Activated CD8-positive, alpha-beta memory T cell treated with anti-CD3 and anti-CD28 coated beads for 36 hours (primary cell): ENCODE data around the gene TMEM52B. TPM values are rescaled to one million over a fixed set of nuclear protein-coding genes. Genes with fewer than 3 reads are reported as not detected.

ENCODE experiments used
- CTCF ChIA-PET: fragments of 350-600 bp; sonication (Branson Sonifier 250); formaldehyde crosslinking; loops from one replicate; lab custom pipeline; 2021; ENCODE audit warnings: antibody characterized with exemption; lab: Charles Lee
- POLR2A ChIA-PET: fragments of 350-600 bp; sonication (Branson Sonifier 250); formaldehyde crosslinking; loops from one replicate; lab custom pipeline; 2021; ENCODE audit warnings: antibody characterized with exemption; lab: Charles Lee
- total RNA-seq, 2 experiments: library from RNA; stranded (reverse); gene quantifications; one replicate each; pipeline ENCODE4 v1.2.3, GENCODE V29; 2021

TMEM52B gene
- total RNA-seq, result not detected

- CTCF ChIA-PET, result no interaction called here
- POLR2A ChIA-PET, result no interaction called here
Observed at GRCh38 chr12:10178821-10179220, at the start of gene TMEM52B. TSS of gene TMEM52B (plus strand) at chr12:10179032. CDS start at chr12:10179575, 543 bp downstream.

- CTCF ChIA-PET, result interaction anchor here (1.6 kb wide), 1 partner anchor 316 kb away, joined by 8 read pairs; no protein-coding TSS in a partner anchor
- POLR2A ChIA-PET, result no interaction called here
Observed at GRCh38 chr12:10130042-10130441, 48.8 kb upstream of the TMEM52B start, which contains the start of gene CLEC7A. TSS of gene CLEC7A (minus strand) at chr12:10130199. CDS start at chr12:10130082, 117 bp downstream.

- ChIA-PET POLR2A (no interaction called here), CTCF (interaction anchor here (1.6 kb wide), 1 partner anchor 317 kb away, joined by 8 read pairs; no protein-coding TSS in a partner anchor)
Observed at GRCh38 chr12:10131111-10131690, 47.6 kb upstream of the TMEM52B start.

- ChIA-PET POLR2A (no interaction called here), CTCF (interaction anchor here (0.6 kb wide), 1 partner anchor 1589 kb away, joined by 3 read pairs; no protein-coding TSS in a partner anchor)
Observed at GRCh38 chr12:10132850-10133370, 45.9 kb upstream of the TMEM52B start.

GRCh38 chr12:10135126-10135525 is 43.7 kb upstream of the TMEM52B start:
- POLR2A ChIA-PET, result no interaction called here
- CTCF ChIA-PET, result interaction anchor here (1.2 kb wide), 1 partner anchor 8 kb away, joined by 3 read pairs; no protein-coding TSS in a partner anchor

GRCh38 chr12:10136637-10137205 is 42.1 kb upstream of the TMEM52B start:
- CTCF ChIA-PET, result interaction anchor here (0.7 to 1.3 kb wide), 3 partner anchors 105 to 386 kb away, joined by 3 to 4 read pairs (median 4); no protein-coding TSS in a partner anchor

GRCh38 chr12:10140001-10140400 is 38.8 kb upstream of the TMEM52B start:
- ChIA-PET CTCF (interaction anchor here (1.0 to 2.4 kb wide), 6 partner anchors 106 to 397 kb away, joined by 3 to 13 read pairs (median 3); partner anchors contain the start of gene CLEC12B), POLR2A (no interaction called here)

More at GRCh38 chr12:10136637-10137205, 42.1 kb upstream of the TMEM52B start:
- POLR2A ChIA-PET, result no interaction called here

- ChIA-PET CTCF (interaction anchor here (0.7 to 0.9 kb wide), 2 partner anchors 8 to 109 kb away, joined by 3 to 4 read pairs; no protein-coding TSS in a partner anchor), POLR2A (no interaction called here)
Observed at GRCh38 chr12:10142976-10143589, 35.7 kb upstream of the TMEM52B start.

GRCh38 chr12:10147714-10148403 is 31.0 kb upstream of the TMEM52B start:
- CTCF ChIA-PET, result interaction anchor here (0.6 to 1.0 kb wide), 3 partner anchors 22 to 398 kb away, joined by 3 to 4 read pairs (median 4); no protein-coding TSS in a partner anchor
- POLR2A ChIA-PET, result no interaction called here

- POLR2A ChIA-PET, result no interaction called here
- CTCF ChIA-PET, result interaction anchor here (1.2 to 3.4 kb wide), 2 partner anchors 39 to 338 kb away, joined by 4 to 20 read pairs; no protein-coding TSS in a partner anchor
Observed at GRCh38 chr12:10151621-10152020, 27.2 kb upstream of the TMEM52B start.

GRCh38 chr12:10153271-10154144 is 25.3 kb upstream of the TMEM52B start:
- POLR2A ChIA-PET, result no interaction called here
- CTCF ChIA-PET, result interaction anchor here (0.5 to 3.4 kb wide), 14 partner anchors 8 to 458 kb away, joined by 3 to 20 read pairs (median 4); partner anchors contain the start of genes EIF2S3B and OLR1

GRCh38 chr12:10154145-10154496 is 24.7 kb upstream of the TMEM52B start:
- POLR2A ChIA-PET, result no interaction called here
- CTCF ChIA-PET, result interaction anchor here (1.2 kb wide), 1 partner anchor 36 kb away, joined by 3 read pairs; no protein-coding TSS in a partner anchor

GRCh38 chr12:10155966-10156365 is 22.9 kb upstream of the TMEM52B start:
- POLR2A ChIA-PET, result no interaction called here
- CTCF ChIA-PET, result no interaction called here

GRCh38 chr12:10158406-10158805 is 20.4 kb upstream of the TMEM52B start:
- POLR2A ChIA-PET, result no interaction called here

GRCh38 chr12:10159280-10159679 is 19.6 kb upstream of the TMEM52B start:
- CTCF ChIA-PET, result no interaction called here
- POLR2A ChIA-PET, result no interaction called here

More at GRCh38 chr12:10158406-10158805, 20.4 kb upstream of the TMEM52B start:
- CTCF ChIA-PET, result no interaction called here

GRCh38 chr12:10160617-10161385 is 18.0 kb upstream of the TMEM52B start:
- CTCF ChIA-PET, result interaction anchor here (0.8 to 1.7 kb wide), 2 partner anchors 8 to 33 kb away, joined by 4 to 7 read pairs; no protein-coding TSS in a partner anchor
- POLR2A ChIA-PET, result no interaction called here

GRCh38 chr12:10163084-10163483 is 15.7 kb upstream of the TMEM52B start:
- ChIA-PET POLR2A (no interaction called here), CTCF (interaction anchor here (1.0 kb wide), 1 partner anchor 10 kb away, joined by 4 read pairs; no protein-coding TSS in a partner anchor)
